Uterus (tissue), 2 donors: ENCODE results near the gene RAB11FIP3.

Experiments used
- CTCF ChIP-seq, 4 experiments: fragments of 200-600 bp in 2 of 4; fragments of 450-650 bp in 2 of 4; sonication (generic) in 2 of 4; IDR thresholded peaks; one replicate each; pipeline ENCODE4 v1.5.1; 2016 to 2019; ENCODE audit warnings: antibody characterized with exemption in 4 of 4, mild to moderate bottlenecking in 2 of 4, moderate library complexity in 1 of 4
- POLR2A ChIP-seq, 2 donors: fragments of 450-650 bp; IDR thresholded peaks; one replicate each; pipeline ENCODE4 v1.6.1; 2016; ENCODE audit warnings: antibody characterized with exemption in 2 of 2, mild to moderate bottlenecking in 1 of 2, moderate library complexity in 1 of 2

- TF ChIP-seq CTCF (IDR thresholded peaks at IDR 0.05) = no peak
- TF ChIP-seq POLR2A (IDR thresholded peaks at IDR 0.05) = no peak
These were observed 90.9 kb downstream of the RAB11FIP3 start for GRCh38 chr16:516301-516700.
